HepG2 (cell line): ENCODE results near the gene LCK. TPM values are rescaled to one million over a fixed set of nuclear protein-coding genes. Genes with fewer than 3 reads are reported as not detected.

Experiments used
- ATM ChIP-seq: fragments of 450-650 bp; IDR thresholded peaks from 2 replicates; pipeline ENCODE4 v1.7.1; 2017; ENCODE audit warnings: mild to moderate bottlenecking, borderline replicate concordance
- GATAD1 ChIP-seq: IDR thresholded peaks from 2 replicates; pipeline ENCODE4 v1.6.1; 2016; ENCODE audit warnings: missing genetic modification reagents, missing compliant biosample characterization
- GTF3A ChIP-seq: sonication (generic); formaldehyde crosslinking; conservative IDR thresholded peaks from 2 replicates; pipeline ENCODE4 v1.4.0; 2020; ENCODE audit warnings: mild to moderate bottlenecking, missing genetic modification reagents
- MED1 ChIP-seq: sonication (generic); formaldehyde crosslinking; IDR thresholded peaks from 2 replicates; pipeline ENCODE4 v1.4.0; 2020; ENCODE audit warnings: missing genetic modification reagents
- NCOR1 ChIP-seq: fragments of 200-600 bp; sonication (generic); IDR thresholded peaks from 2 replicates; pipeline ENCODE4 v1.7.0; 2017; ENCODE audit warnings: antibody characterized with exemption, low read length, borderline replicate concordance
- PCBP1 ChIP-seq: fragments of 200-400 bp; formaldehyde crosslinking; IDR thresholded peaks from 2 replicates; pipeline ENCODE4 v1.6.1; 2017; ENCODE audit warnings: mild to moderate bottlenecking, low read depth, low read length, borderline replicate concordance
- SMAD1 ChIP-seq: sonication (generic); formaldehyde crosslinking; IDR thresholded peaks from 2 replicates; pipeline ENCODE4 v1.4.0; 2020; ENCODE audit warnings: missing genetic modification reagents, low read depth, mild to moderate bottlenecking, borderline replicate concordance
- SMARCC2 ChIP-seq: fragments of 450-650 bp; IDR thresholded peaks from 2 replicates; pipeline ENCODE4 v1.6.1; 2017; ENCODE audit warnings: antibody characterized with exemption, mild to moderate bottlenecking
- SP1 ChIP-seq, 2 experiments: fragments of 450-650 bp in 1 of 2; sonication (generic) in 1 of 2; formaldehyde crosslinking in 1 of 2; IDR thresholded peaks; 2 replicates each; pipeline versions ENCODE4 v1.4.0 to v1.6.1; 2016 to 2020; ENCODE audit warnings: missing genetic modification reagents in 1 of 2
- TBP ChIP-seq: sonication (generic); formaldehyde crosslinking; IDR thresholded peaks from 2 replicates; pipeline ENCODE4 v1.5.0; 2020; ENCODE audit warnings: missing genetic modification reagents
- ZNF282 ChIP-seq: fragments of 450-650 bp; IDR thresholded peaks from 2 replicates; pipeline ENCODE4 v1.6.1; 2018; ENCODE audit not compliant: partially characterized antibody
- ZNF3 ChIP-seq: IDR thresholded peaks from 2 replicates; pipeline ENCODE4 v1.7.0; 2017; ENCODE audit warnings: inconsistent platforms
- ZSCAN20 ChIP-seq: sonication (generic); formaldehyde crosslinking; IDR thresholded peaks from 2 replicates; pipeline ENCODE4 v1.4.0; 2020; ENCODE audit warnings: missing genetic modification reagents, mild to moderate bottlenecking, borderline replicate concordance
- polyA plus RNA-seq, 8 experiments: library from polyadenylated mRNA; depleted of rRNA in 3 of 8; stranded (reverse) in 7 of 8; unstranded in 1 of 8; fragments of >200 nt; fragmentation: Illumina TruSeq in 4 of 8; extraction: Trizol in 4 of 8; gene quantifications; 2 replicates each; pipeline versions ENCODE4 v1.2.1 to v1.2.3, GENCODE V29; 2011 to 2016; ENCODE audit warnings: low read depth in 4 of 8, missing spikeins in 1 of 8, mixed read lengths in 1 of 8; ENCODE audit not compliant: insufficient read depth in 1 of 8
- total RNA-seq, 5 experiments: library from RNA; depleted of rRNA; stranded (reverse); fragments of >200 nt; fragmentation: Illumina TruSeq; extraction: Trizol; gene quantifications; 2 replicates each; pipeline ENCODE4 v1.2.3, GENCODE V29; 2016; ENCODE audit warnings: low read depth in 1 of 5
- TF ChIP-seq, protein P1 (sequence below): sonication (generic); formaldehyde crosslinking; IDR thresholded peaks from 2 replicates; pipeline ENCODE4 v1.4.0; 2020; ENCODE audit warnings: missing genetic modification reagents, low read depth, mild to moderate bottlenecking, borderline replicate concordance
- TF ChIP-seq, protein P2 (sequence below): sonication (generic); formaldehyde crosslinking; IDR thresholded peaks from 2 replicates; pipeline ENCODE4 v1.8.1; 2023; ENCODE audit warnings: missing genetic modification reagents, mild to moderate bottlenecking, borderline replicate concordance
- TF ChIP-seq, protein P3 (sequence below): sonication (generic); formaldehyde crosslinking; IDR thresholded peaks from 2 replicates; pipeline ENCODE4 v1.4.0; 2020; ENCODE audit warnings: missing genetic modification reagents
- TF ChIP-seq, protein P4 (sequence below): sonication (generic); formaldehyde crosslinking; conservative IDR thresholded peaks from 2 replicates; pipeline ENCODE4 v1.8.1; 2023; ENCODE audit warnings: missing genetic modification reagents
- TF ChIP-seq, protein P5 (sequence below): IDR thresholded peaks from 2 replicates; pipeline ENCODE4 v1.6.1; 2012; ENCODE audit warnings: inconsistent platforms
- TF ChIP-seq, protein P6 (sequence below): sonication (generic); formaldehyde crosslinking; IDR thresholded peaks from 2 replicates; pipeline ENCODE4 v1.4.0; 2020; ENCODE audit warnings: missing genetic modification reagents
- TF ChIP-seq, protein P7 (sequence below): sonication (generic); formaldehyde crosslinking; IDR thresholded peaks from 2 replicates; pipeline ENCODE4 v1.9.0; 2021; ENCODE audit warnings: missing genetic modification reagents, mild to moderate bottlenecking, borderline replicate concordance

The LCK gene
- total and polyA plus RNA-seq, 2 of the 13 experiments (the other 11 are each of a cell fraction or from before 2014, with no cell fraction given) = 0.93 to 1.8 TPM

DNA sequence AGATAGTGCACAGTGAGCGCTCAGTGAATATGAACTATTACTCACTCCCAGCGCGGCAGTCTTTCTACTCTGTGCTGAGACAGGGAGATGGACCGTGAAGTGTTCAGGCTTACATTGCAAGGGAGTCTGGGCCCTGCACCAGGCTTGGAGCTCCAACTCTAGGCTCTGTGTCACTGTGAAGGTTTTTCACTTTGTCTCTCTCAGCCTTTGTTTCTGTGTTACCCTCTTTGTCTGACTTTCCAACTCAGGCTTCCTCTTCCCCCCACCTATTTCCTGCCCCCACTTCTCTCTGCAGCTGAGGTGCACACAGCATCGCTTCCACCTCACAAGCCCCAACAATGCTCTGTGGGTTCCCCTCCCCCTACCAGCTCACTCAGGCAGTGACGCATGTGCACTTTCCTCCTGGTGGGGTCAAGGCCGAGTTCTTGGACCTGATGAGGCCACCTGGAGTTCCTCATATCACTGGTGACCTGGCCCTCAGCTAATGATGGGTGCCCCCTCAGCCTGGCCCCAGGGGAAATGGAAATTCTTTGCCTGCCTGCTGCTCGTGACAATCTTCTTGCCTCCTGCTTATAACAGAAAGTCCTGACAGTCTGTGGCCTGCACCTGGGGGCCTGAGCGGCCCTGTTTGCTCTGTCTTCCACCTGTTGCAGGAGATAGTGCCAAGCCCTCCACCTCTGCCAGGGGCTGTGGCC, 1.1 kb upstream of the LCK start (continued):
- TF ChIP-seq, protein P1, sequence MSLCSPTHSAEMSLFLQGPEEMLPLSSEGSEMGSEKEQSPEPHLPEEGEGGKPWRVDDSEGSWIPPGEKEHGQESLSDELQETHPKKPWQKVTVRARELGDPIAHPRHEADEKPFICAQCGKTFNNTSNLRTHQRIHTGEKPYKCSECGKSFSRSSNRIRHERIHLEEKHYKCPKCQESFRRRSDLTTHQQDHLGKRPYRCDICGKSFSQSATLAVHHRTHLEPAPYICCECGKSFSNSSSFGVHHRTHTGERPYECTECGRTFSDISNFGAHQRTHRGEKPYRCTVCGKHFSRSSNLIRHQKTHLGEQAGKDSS (CRISPR knock-in tag) = peak; percentile 89
- TF ChIP-seq GATAD1 (CRISPR knock-in tag) (peak; percentile 74), ZNF282 (no peak), ZNF3 (no peak), MED1 (CRISPR knock-in tag) (peak; percentile 84), SP1 (IDR thresholded peaks at IDR 0.05) (no peak), SP1 (CRISPR knock-in tag; IDR thresholded peaks at IDR 0.05) (no peak), PCBP1 (no peak), TBP (no peak), SMAD1 (peak; percentile 78; the same call in 1 of the 2 replicates), GTF3A (no peak), NCOR1 (no peak; the same call in 1 of the 2 replicates), ZSCAN20 (no peak), ATM (no peak), SMARCC2 (no peak)
- TF ChIP-seq, protein P2, sequence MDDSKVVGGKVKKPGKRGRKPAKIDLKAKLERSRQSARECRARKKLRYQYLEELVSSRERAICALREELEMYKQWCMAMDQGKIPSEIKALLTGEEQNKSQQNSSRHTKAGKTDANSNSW (CRISPR knock-in tag) = no peak; the same call in 1 of the 2 replicates
- TF ChIP-seq, protein P3, sequence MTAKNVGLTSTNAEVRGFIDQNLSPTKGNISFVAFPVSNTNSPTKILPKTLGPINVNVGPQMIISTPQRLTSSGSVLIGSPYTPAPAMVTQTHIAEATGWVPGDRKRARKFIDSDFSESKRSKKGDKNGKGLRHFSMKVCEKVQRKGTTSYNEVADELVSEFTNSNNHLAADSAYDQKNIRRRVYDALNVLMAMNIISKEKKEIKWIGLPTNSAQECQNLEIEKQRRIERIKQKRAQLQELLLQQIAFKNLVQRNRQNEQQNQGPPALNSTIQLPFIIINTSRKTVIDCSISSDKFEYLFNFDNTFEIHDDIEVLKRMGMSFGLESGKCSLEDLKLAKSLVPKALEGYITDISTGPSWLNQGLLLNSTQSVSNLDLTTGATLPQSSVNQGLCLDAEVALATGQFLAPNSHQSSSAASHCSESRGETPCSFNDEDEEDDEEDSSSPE = no peak
- TF ChIP-seq, protein P4, sequence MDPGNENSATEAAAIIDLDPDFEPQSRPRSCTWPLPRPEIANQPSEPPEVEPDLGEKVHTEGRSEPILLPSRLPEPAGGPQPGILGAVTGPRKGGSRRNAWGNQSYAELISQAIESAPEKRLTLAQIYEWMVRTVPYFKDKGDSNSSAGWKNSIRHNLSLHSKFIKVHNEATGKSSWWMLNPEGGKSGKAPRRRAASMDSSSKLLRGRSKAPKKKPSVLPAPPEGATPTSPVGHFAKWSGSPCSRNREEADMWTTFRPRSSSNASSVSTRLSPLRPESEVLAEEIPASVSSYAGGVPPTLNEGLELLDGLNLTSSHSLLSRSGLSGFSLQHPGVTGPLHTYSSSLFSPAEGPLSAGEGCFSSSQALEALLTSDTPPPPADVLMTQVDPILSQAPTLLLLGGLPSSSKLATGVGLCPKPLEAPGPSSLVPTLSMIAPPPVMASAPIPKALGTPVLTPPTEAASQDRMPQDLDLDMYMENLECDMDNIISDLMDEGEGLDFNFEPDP (CRISPR knock-in tag) = no peak
- TF ChIP-seq, protein P5, sequence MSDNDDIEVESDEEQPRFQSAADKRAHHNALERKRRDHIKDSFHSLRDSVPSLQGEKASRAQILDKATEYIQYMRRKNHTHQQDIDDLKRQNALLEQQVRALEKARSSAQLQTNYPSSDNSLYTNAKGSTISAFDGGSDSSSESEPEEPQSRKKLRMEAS = peak; percentile 87
- TF ChIP-seq, protein P6, sequence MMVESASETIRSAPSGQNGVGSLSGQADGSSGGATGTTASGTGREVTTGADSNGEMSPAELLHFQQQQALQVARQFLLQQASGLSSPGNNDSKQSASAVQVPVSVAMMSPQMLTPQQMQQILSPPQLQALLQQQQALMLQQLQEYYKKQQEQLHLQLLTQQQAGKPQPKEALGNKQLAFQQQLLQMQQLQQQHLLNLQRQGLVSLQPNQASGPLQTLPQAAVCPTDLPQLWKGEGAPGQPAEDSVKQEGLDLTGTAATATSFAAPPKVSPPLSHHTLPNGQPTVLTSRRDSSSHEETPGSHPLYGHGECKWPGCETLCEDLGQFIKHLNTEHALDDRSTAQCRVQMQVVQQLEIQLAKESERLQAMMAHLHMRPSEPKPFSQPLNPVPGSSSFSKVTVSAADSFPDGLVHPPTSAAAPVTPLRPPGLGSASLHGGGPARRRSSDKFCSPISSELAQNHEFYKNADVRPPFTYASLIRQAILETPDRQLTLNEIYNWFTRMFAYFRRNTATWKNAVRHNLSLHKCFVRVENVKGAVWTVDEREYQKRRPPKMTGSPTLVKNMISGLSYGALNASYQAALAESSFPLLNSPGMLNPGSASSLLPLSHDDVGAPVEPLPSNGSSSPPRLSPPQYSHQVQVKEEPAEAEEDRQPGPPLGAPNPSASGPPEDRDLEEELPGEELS (CRISPR knock-in tag) = peak; percentile 76
- TF ChIP-seq, protein P7, sequence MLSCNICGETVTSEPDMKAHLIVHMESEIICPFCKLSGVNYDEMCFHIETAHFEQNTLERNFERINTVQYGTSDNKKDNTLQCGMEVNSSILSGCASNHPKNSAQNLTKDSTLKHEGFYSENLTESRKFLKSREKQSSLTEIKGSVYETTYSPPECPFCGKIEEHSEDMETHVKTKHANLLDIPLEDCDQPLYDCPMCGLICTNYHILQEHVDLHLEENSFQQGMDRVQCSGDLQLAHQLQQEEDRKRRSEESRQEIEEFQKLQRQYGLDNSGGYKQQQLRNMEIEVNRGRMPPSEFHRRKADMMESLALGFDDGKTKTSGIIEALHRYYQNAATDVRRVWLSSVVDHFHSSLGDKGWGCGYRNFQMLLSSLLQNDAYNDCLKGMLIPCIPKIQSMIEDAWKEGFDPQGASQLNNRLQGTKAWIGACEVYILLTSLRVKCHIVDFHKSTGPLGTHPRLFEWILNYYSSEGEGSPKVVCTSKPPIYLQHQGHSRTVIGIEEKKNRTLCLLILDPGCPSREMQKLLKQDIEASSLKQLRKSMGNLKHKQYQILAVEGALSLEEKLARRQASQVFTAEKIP (CRISPR knock-in tag) = no peak
